Adipocyte (in vitro differentiated cells): ENCODE data around the gene SGTA.

Experiments
- DNase-seq: peaks from one replicate; pipeline ENCODE4 v3.0.0-alpha.2; 2015; ENCODE audit warnings: low read depth
- H3K27me3 ChIP-seq: replicated peaks from 2 replicates; pipeline ENCODE4 v1.7.0; 2013; ENCODE audit warnings: mild to moderate bottlenecking, low read length, moderate library complexity; ENCODE audit not compliant: control insufficient read depth, insufficient read depth
- H3K36me3 ChIP-seq: 2 replicates; pipeline ENCODE4 v1.7.0; 2013; ENCODE audit warnings: low read length, mild to moderate bottlenecking, moderate library complexity; ENCODE audit not compliant: control insufficient read depth, insufficient read depth, severe bottlenecking
- H3K4me1 ChIP-seq: 2 replicates; pipeline ENCODE4 v1.7.0; 2013; ENCODE audit warnings: mild to moderate bottlenecking, low read length, moderate library complexity; ENCODE audit not compliant: control insufficient read depth, insufficient read depth
- H3K4me3 ChIP-seq: 2 replicates; pipeline ENCODE4 v1.7.0; 2013; ENCODE audit warnings: mild to moderate bottlenecking, low read length, moderate library complexity
- H3K9ac ChIP-seq: 2 replicates; pipeline ENCODE4 v1.7.0; 2013; ENCODE audit warnings: mild to moderate bottlenecking, low read length, moderate library complexity
- H3K9me3 ChIP-seq: 2 replicates; pipeline ENCODE4 v1.7.0; 2013; ENCODE audit warnings: mild to moderate bottlenecking, low read length, moderate library complexity; ENCODE audit not compliant: control insufficient read depth

Gene SGTA

GRCh38 chr19:2774083-2774679 lies 8.9 kb downstream of the SGTA start:
- peaks cover 4% of the 10 kb centered on the region for H3K36me3 ChIP-seq
- no peaks in the 10 kb centered on the region for H3K27me3 ChIP-seq
- no peak overlapping the region for H3K9ac ChIP-seq
- peaks cover 36% of the 10 kb centered on the region for H3K4me1 ChIP-seq
- no peak for DNase-seq
- H3K4me3 ChIP-seq = no peak overlapping the region
- H3K9me3 ChIP-seq = no peaks in the 10 kb centered on the region

GRCh38 chr19:2771786-2772674 lies 11.0 kb downstream of the SGTA start:
- no peaks in the 10 kb centered on the region for H3K27me3 ChIP-seq
- H3K9ac ChIP-seq = peak overlapping the region; percentile 25
- H3K36me3 ChIP-seq = peaks cover 14% of the 10 kb centered on the region
- H3K4me1 ChIP-seq = peaks cover 28% of the 10 kb centered on the region
- no peak overlapping the region for H3K4me3 ChIP-seq
- no peaks in the 10 kb centered on the region for H3K9me3 ChIP-seq
- no peak for DNase-seq

GRCh38 chr19:2770055-2771013 lies 12.7 kb downstream of the SGTA start:
- H3K36me3 ChIP-seq = peaks cover 30% of the 10 kb centered on the region
- no peak overlapping the region for H3K9ac ChIP-seq
- no peak for DNase-seq
- H3K9me3 ChIP-seq = no peaks in the 10 kb centered on the region
- H3K27me3 ChIP-seq = no peaks in the 10 kb centered on the region
- H3K4me3 ChIP-seq = no peak overlapping the region
- H3K4me1 ChIP-seq = peaks cover 21% of the 10 kb centered on the region

- Histone ChIP-seq H3K27me3 (no peaks in the 10 kb centered on the region), H3K9ac (no peak overlapping the region)
Measured at GRCh38 chr19:2769218-2769617, 13.9 kb downstream of the SGTA start.

GRCh38 chr19:2768365-2769132 lies 14.5 kb downstream of the SGTA start:
- DNase-seq = no peak
- Histone ChIP-seq H3K36me3 (peaks cover 46% of the 10 kb centered on the region), H3K9me3 (no peaks in the 10 kb centered on the region), H3K4me3 (no peak overlapping the region), H3K9ac (no peak overlapping the region), H3K4me1 (peaks cover 16% of the 10 kb centered on the region), H3K27me3 (no peaks in the 10 kb centered on the region)

More at GRCh38 chr19:2769218-2769617, 13.9 kb downstream of the SGTA start:
- Histone ChIP-seq H3K4me1 (peaks cover 16% of the 10 kb centered on the region), H3K4me3 (no peak overlapping the region), H3K36me3 (peaks cover 40% of the 10 kb centered on the region), H3K9me3 (no peaks in the 10 kb centered on the region)
- DNase-seq = no peak

- Histone ChIP-seq H3K9me3 (no peaks in the 10 kb centered on the region), H3K9ac (no peak overlapping the region), H3K27me3 (no peaks in the 10 kb centered on the region), H3K4me3 (no peak overlapping the region), H3K36me3 (peaks cover 52% of the 10 kb centered on the region), H3K4me1 (peaks cover 16% of the 10 kb centered on the region)
- DNase-seq = no peak
Measured at GRCh38 chr19:2767688-2768087, 15.4 kb downstream of the SGTA start.

- H3K36me3 ChIP-seq = peaks cover 62% of the 10 kb centered on the region
- H3K4me3 ChIP-seq = no peak overlapping the region
- H3K9ac ChIP-seq = no peak overlapping the region
- H3K27me3 ChIP-seq = no peaks in the 10 kb centered on the region
- H3K9me3 ChIP-seq = no peaks in the 10 kb centered on the region
- DNase-seq = no peak
- peaks cover 11% of the 10 kb centered on the region for H3K4me1 ChIP-seq
Measured at GRCh38 chr19:2766594-2767372, 16.3 kb downstream of the SGTA start.

- no peak overlapping the region for H3K9ac ChIP-seq
- H3K36me3 ChIP-seq = peaks cover 75% of the 10 kb centered on the region
- DNase-seq = no peak
- no peak overlapping the region for H3K4me3 ChIP-seq
- H3K9me3 ChIP-seq = no peaks in the 10 kb centered on the region
- H3K27me3 ChIP-seq = no peaks in the 10 kb centered on the region
- H3K4me1 ChIP-seq = peaks cover 5% of the 10 kb centered on the region
Measured at GRCh38 chr19:2765376-2765775, 17.7 kb downstream of the SGTA start.

GRCh38 chr19:2764945-2765344 lies 18.1 kb downstream of the SGTA start:
- no peak overlapping the region for H3K4me3 ChIP-seq
- H3K36me3 ChIP-seq = peaks cover 75% of the 10 kb centered on the region
- DNase-seq = no peak
- peaks cover under 1% of the 10 kb centered on the region for H3K4me1 ChIP-seq
- H3K9me3 ChIP-seq = no peaks in the 10 kb centered on the region
- H3K9ac ChIP-seq = no peak overlapping the region
- no peaks in the 10 kb centered on the region for H3K27me3 ChIP-seq

- H3K9me3 ChIP-seq = no peaks in the 10 kb centered on the region
- no peak overlapping the region for H3K4me3 ChIP-seq
- DNase-seq = no peak
- H3K4me1 ChIP-seq = no peaks in the 10 kb centered on the region
- no peaks in the 10 kb centered on the region for H3K27me3 ChIP-seq
- H3K9ac ChIP-seq = no peak overlapping the region
- peaks cover 83% of the 10 kb centered on the region for H3K36me3 ChIP-seq
Measured at GRCh38 chr19:2763687-2764086, 19.4 kb downstream of the SGTA start.
